ENCODE data around the gene CALN1.
"Not testable (repeated sequence)": the region's sequence is repeated elsewhere in the genome, so short reads cannot be mapped to it uniquely, and the experiment has no call there.

CALN1 gene

GRCh38 chr7:71843676-71844075, 568.5 kb downstream of the CALN1 start:
- no peak for DNase-seq

DNA sequence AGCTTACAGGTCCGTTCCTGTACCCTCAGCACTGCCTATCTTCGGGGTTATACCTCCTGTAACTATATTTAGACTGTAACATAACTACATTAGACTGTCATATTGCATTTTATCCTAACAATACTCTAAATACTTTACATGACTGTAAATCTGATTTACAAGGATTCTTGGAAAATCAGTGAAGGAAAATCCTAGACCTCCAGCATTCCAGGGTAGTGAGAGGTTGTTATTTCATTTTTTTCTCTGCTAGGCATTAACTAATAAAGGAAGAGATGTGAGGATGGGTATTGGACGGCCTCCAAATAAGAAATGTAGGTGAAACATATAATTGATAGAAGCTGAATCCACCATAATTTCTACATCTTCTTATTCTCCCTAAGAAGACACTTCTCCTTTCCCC, 569.4 kb downstream of the CALN1 start:
- DNase-seq = no peak

- no peak for DNase-seq
These were observed 569.8 kb downstream of the CALN1 start for GRCh38 chr7:71842381-71842780.

DNA sequence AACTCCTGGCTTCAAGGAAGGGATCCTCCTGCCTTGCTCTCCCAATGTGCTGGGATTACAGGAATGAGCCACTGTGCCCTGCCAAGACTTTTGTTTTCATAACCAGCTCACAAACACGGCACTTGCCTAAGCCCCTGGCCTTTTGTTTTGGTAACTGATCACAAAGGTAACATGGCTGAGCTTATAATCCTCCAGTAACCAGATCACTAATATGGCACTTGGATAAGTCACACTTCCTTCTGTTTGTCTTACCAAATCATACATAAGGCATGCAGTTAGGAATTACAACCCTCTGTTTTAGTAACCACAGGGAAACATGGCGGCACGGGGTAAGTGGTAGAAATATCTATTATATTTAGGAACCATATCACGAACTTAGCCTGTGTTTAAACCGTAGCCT, 577.1 kb downstream of the CALN1 start:
- no peak for DNase-seq

DNA sequence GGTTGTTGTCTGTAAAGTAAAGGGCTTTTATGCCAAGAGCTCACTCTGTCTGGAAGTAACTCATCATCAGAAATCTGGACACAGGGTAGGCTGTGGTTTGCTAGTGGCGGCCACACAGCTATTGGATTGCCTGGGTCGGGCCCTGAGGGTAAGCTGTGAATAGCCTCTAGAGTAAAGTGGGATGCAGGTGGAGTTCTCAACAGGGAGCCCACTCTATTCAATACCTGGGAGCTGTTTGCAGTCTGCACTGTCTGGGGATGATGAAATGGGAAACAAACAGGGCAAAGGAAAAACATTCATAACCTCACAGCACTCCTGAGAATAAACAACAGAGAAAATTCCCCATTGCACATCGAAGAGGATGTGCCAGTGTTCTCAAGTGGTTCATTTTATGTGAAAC, 582.6 kb downstream of the CALN1 start:
- no peak for DNase-seq

DNA sequence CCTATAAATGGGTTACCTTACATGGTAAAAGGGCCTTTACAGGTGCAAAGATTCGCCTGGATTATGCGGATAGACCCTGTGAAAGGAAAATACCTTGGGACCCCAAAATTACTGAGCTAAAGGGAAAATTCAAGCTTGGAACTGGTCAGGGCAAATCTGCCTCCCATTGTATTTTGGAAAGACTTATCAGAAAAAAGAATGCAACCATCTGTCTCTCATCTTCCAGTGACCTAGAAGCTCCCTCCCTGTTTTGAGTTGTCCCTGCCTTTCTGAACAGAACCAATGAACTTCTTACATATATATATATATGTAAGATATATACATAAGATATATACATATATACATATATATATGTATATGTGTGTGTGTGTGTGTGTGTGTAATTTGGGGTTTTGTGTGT, 583.8 kb downstream of the CALN1 start:
- DNase-seq = no peak

DNA sequence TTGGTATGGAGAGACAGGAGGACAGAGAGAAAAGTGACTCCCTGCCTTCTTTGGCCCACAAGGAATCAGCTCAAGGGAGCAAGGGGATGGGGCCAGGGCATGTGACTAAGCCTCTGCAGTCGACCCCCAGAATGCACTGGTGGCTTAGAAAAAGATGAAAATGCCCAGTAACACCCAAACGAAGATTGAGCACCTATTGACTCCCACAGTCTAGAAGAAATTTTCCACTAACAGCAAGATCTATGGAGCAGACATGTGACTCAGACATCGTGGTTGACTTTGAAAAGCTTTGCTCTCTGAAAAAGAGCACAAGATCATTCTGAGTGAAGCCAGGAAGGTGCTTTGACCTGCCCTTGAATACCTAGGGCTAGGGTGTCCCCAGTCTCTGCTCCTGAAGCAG, 586.0 kb downstream of the CALN1 start:
- no peak for DNase-seq

- DNase-seq = no peak
These were observed 588.0 kb downstream of the CALN1 start for GRCh38 chr7:71824006-71824760.

GRCh38 chr7:71822406-71822805, 589.7 kb downstream of the CALN1 start:
- DNase-seq = not testable (repeated sequence)

GRCh38 chr7:71817916-71818315, 594.2 kb downstream of the CALN1 start:
- DNase-seq = no peak

- DNase-seq = no peak
These were observed 604.0 kb downstream of the CALN1 start for GRCh38 chr7:71808115-71808514.

GRCh38 chr7:71804256-71804655, 607.9 kb downstream of the CALN1 start:
- DNase-seq = no peak

- no peak for DNase-seq
These were observed 610.2 kb downstream of the CALN1 start for GRCh38 chr7:71801976-71802375.

GRCh38 chr7:71800321-71800720, 611.8 kb downstream of the CALN1 start:
- DNase-seq = no peak

GRCh38 chr7:71795410-71795809, 616.7 kb downstream of the CALN1 start:
- no peak for DNase-seq

DNA sequence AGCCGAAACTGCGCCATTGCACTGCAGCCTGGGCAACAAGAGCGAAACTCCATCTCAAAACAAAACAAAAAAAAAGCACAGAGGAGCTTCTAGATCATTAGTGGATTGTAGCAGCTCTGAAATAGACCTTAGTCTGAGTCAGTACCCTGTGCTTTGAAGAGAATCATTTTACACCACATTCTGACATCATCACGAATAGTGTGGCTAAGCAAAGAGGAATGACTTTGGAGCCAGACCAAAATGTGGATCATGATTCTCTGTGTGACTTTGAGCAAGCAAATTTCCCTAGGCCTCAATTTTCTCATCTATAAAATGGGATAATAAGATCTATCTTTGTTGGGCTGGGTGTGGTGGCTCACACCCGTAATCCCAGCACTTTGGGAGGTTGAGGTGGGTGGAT, 618.9 kb downstream of the CALN1 start:
- no peak for DNase-seq

GRCh38 chr7:71787513-71787912, 624.6 kb downstream of the CALN1 start:
- DNase-seq = no peak

GRCh38 chr7:71785216-71785615, 626.9 kb downstream of the CALN1 start:
- DNase-seq = no peak

DNA sequence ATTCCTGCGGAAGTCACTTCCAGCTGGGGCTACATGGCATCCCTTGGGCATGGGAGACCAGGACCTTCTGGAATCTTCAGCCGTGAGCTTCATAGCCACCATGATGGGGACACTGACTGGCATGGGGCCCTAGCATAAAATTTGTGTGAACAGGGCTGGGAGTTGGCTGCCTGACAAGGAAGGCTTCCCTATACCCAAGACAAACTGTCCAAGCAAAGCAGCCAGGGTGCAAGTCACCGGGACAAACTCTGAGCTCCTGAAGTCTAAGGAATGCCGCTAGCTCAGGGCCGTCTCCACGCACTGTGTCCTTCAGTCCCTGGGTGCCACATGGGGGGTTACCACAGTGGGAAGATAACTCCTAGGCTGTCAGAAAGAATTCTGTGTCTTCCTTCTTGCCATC, 627.4 kb downstream of the CALN1 start:
- no peak for DNase-seq

DNA sequence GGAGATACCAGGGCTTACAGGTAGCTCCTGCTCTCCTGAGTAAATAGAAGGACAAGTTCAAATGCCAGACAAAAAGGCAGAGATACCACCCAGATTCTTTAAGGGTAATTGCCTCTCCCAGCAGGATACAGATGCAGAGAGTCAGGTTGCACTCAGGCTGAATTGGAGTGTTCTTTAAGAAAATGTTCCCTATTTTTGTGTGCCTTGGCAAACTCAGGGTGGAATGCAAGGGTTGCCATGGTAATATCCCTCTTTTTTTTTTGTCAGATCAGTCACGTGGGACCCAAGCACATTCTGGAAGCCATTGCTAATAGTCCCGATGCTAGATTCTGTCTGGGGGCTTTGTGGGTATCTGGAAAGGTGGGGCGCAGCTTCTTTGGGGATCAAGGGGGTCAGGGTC, 628.0 kb downstream of the CALN1 start:
- no peak for DNase-seq

DNA sequence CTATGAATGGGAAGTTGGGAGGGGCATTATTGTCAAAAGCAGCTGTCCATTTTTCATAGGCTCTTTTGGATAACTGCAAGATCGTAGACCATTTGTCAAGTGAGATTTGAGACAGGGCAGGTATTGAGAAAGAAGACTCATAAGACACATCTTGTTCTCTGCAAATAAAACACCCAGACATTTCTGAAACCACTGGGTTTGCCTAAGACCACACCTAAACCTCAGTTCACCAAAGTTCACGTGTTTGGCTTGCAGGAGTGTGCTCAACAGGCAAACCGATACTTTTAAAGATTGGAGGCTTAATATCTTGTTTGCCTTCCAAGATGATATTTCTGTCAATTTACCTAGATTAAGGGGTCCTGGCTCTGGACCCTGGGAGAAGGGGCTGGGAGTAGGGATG, 628.4 kb downstream of the CALN1 start:
- DNase-seq = no peak

- DNase-seq = no peak
These were observed 630.1 kb downstream of the CALN1 start for GRCh38 chr7:71782051-71782450.

DNA sequence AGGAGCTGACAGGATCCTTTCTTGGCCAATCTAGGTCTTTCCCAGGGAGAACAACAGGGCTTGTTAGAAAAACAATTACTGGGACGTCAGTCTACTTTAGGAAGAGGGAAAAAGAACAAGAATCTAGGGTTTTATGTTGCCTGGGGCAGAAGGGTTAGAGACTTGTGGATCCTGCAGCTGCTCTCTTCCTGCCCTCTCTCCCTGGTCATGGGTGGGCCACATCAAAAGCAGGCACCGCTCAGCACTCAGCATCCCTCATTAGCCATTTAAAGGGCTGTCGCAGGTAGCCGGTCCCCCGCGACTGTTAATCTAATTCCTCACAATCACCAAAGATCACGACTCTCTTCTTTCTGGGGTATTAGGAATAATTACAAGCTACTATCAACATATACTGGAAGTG, 631.9 kb downstream of the CALN1 start:
- no peak for DNase-seq

GRCh38 chr7:71777278-71777677, 634.9 kb downstream of the CALN1 start:
- DNase-seq = no peak

DNA sequence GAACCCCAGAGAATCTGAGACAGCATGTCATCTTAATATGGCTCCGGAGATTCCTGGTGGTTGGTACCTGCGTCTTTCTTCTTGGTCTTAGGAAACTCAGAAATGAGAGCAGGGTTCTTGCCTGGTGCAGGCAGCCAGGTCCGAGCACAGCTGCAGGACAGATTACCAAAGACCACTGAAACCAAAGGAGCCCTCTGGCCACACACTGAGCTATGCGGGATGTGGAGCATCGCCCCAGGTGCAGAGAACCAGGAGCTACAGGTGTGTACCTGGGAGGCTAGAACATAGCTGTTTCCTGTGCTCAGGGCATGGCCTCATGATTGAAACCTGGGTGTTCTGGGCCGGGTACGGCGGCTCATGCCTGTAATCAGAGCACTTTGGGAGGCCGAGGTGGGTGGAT, 635.4 kb downstream of the CALN1 start:
- DNase-seq = no peak

All from NCI-H510A treated with DMSO at 0.1 percent for 48 hours (cell line).